DMS 273 (cell line): ENCODE measurements around the gene SORCS3.

Experiments used
- DNase-seq: peaks from one replicate; lab custom pipeline; 2025; ENCODE audit not compliant: unreplicated experiment; lab: John Stamatoyannopoulos, UW

The SORCS3 gene

GRCh38 chr10:104989880-104990279, 348.8 kb downstream of the SORCS3 start:
- no peak for DNase-seq

- DNase-seq = no peak
These were observed 352.0 kb downstream of the SORCS3 start for GRCh38 chr10:104993085-104993484.

- DNase-seq = no peak
These were observed 360.2 kb downstream of the SORCS3 start for GRCh38 chr10:105001269-105001668.

- DNase-seq = no peak
These were observed 369.5 kb downstream of the SORCS3 start for GRCh38 chr10:105010411-105011121.

GRCh38 chr10:105017116-105017515, 376.0 kb downstream of the SORCS3 start:
- DNase-seq = no peak

- no peak for DNase-seq
These were observed 376.6 kb downstream of the SORCS3 start for GRCh38 chr10:105017691-105018090.

GRCh38 chr10:105023211-105024111, 382.4 kb downstream of the SORCS3 start:
- DNase-seq = no peak

GRCh38 chr10:105024184-105024583, 383.1 kb downstream of the SORCS3 start:
- DNase-seq = no peak

GRCh38 chr10:105025092-105025491, 384.0 kb downstream of the SORCS3 start:
- no peak for DNase-seq

- no peak for DNase-seq
These were observed 385.5 kb downstream of the SORCS3 start for GRCh38 chr10:105026566-105026965.

GRCh38 chr10:105029286-105029685, 388.2 kb downstream of the SORCS3 start:
- no peak for DNase-seq

GRCh38 chr10:105037022-105037421, 395.9 kb downstream of the SORCS3 start:
- DNase-seq = no peak

GRCh38 chr10:105041956-105042355, 400.9 kb downstream of the SORCS3 start:
- no peak for DNase-seq

- DNase-seq = no peak
These were observed 401.9 kb downstream of the SORCS3 start for GRCh38 chr10:105042906-105043552.

GRCh38 chr10:105044902-105045301, 403.8 kb downstream of the SORCS3 start:
- DNase-seq = no peak

GRCh38 chr10:105056413-105056812, 415.3 kb downstream of the SORCS3 start:
- no peak for DNase-seq

- no peak for DNase-seq
These were observed 421.9 kb downstream of the SORCS3 start for GRCh38 chr10:105062951-105063350.

GRCh38 chr10:105063796-105064195, 422.7 kb downstream of the SORCS3 start:
- DNase-seq = peak; percentile 37

- DNase-seq = no peak
These were observed 427.4 kb downstream of the SORCS3 start for GRCh38 chr10:105068497-105068896.

- DNase-seq = no peak
These were observed 429.2 kb downstream of the SORCS3 start for GRCh38 chr10:105070249-105070648.

- no peak for DNase-seq
These were observed 429.9 kb downstream of the SORCS3 start for GRCh38 chr10:105070952-105071351.

GRCh38 chr10:105071980-105072379, 430.9 kb downstream of the SORCS3 start:
- no peak for DNase-seq
